HEK293T (cell line): ENCODE data around the gene HNRNPH1.

Experiments used
- CTCF ChIA-PET: fragments of 350-600 bp; formaldehyde crosslinking; extraction: SDS; loops from one replicate; lab custom pipeline; 2021; ENCODE audit warnings: antibody characterized with exemption, inconsistent platforms; lab: Yijun Ruan, JAX
- POLR2A ChIA-PET: fragments of 350-600 bp; formaldehyde crosslinking; extraction: SDS; loops from one replicate; lab custom pipeline; 2020; ENCODE audit warnings: antibody characterized with exemption, inconsistent platforms; lab: Yijun Ruan, JAX
- DNase-seq: peaks from one replicate; pipeline ENCODE4 v3.0.0; 2012; ENCODE audit warnings: mixed read lengths; ENCODE audit errors: extremely low spot score
- ARNT ChIP-seq: fragments of 450-650 bp; IDR thresholded peaks from 2 replicates; pipeline ENCODE4 v1.6.1; 2017; ENCODE audit warnings: mild to moderate bottlenecking
- BHLHE40 ChIP-seq: fragments of 450-650 bp; IDR thresholded peaks from 2 replicates; pipeline ENCODE4 v1.6.1; 2016; ENCODE audit warnings: mild to moderate bottlenecking, moderate library complexity, borderline replicate concordance
- CTBP1 ChIP-seq: fragments of 450-650 bp; IDR thresholded peaks from 2 replicates; pipeline ENCODE4 v1.6.1; 2016; ENCODE audit warnings: borderline replicate concordance
- ELF4 ChIP-seq: fragments of 450-650 bp; IDR thresholded peaks from 2 replicates; pipeline ENCODE4 v1.6.1; 2017; ENCODE audit warnings: antibody characterized with exemption
- FOXA1 ChIP-seq: fragments of 450-650 bp; IDR thresholded peaks from 2 replicates; pipeline ENCODE4 v1.6.1; 2016; ENCODE audit warnings: mild to moderate bottlenecking
- FOXK2 ChIP-seq: fragments of 450-650 bp; IDR thresholded peaks from 2 replicates; pipeline ENCODE4 v1.6.1; 2016; ENCODE audit warnings: mild to moderate bottlenecking
- FOXM1 ChIP-seq: fragments of 450-650 bp; IDR thresholded peaks from 2 replicates; pipeline ENCODE4 v1.6.1; 2017; ENCODE audit warnings: mild to moderate bottlenecking, borderline replicate concordance
- HDGF ChIP-seq: fragments of 450-650 bp; IDR thresholded peaks from 2 replicates; pipeline ENCODE4 v1.6.1; 2017; ENCODE audit warnings: antibody characterized with exemption, borderline replicate concordance
- L3MBTL2 ChIP-seq: fragments of 450-650 bp; conservative IDR thresholded peaks from 2 replicates; pipeline ENCODE4 v1.6.1; 2016; ENCODE audit warnings: mild to moderate bottlenecking
- LEF1 ChIP-seq: fragments of 450-650 bp; IDR thresholded peaks from 2 replicates; pipeline ENCODE4 v1.6.1; 2017; ENCODE audit warnings: mild to moderate bottlenecking, borderline replicate concordance
- NFRKB ChIP-seq: fragments of 450-650 bp; IDR thresholded peaks from 2 replicates; pipeline ENCODE4 v1.6.1; 2016; ENCODE audit warnings: mild to moderate bottlenecking, moderate library complexity
- SP1 ChIP-seq: fragments of 450-650 bp; IDR thresholded peaks from 2 replicates; pipeline ENCODE4 v1.6.1; 2017
- SUZ12 ChIP-seq: fragments of 450-650 bp; IDR thresholded peaks from 2 replicates; pipeline ENCODE4 v1.6.1; 2016; ENCODE audit warnings: mild to moderate bottlenecking
- TARDBP ChIP-seq: fragments of 450-650 bp; IDR thresholded peaks from 2 replicates; pipeline ENCODE4 v1.6.1; 2016
- ZNF384 ChIP-seq: fragments of 450-650 bp; IDR thresholded peaks from 2 replicates; pipeline ENCODE4 v1.6.1; 2016
- TF ChIP-seq, protein P1 (sequence below): fragments of 450-650 bp; IDR thresholded peaks from 2 replicates; pipeline ENCODE4 v1.6.1; 2016

Gene HNRNPH1

DNA sequence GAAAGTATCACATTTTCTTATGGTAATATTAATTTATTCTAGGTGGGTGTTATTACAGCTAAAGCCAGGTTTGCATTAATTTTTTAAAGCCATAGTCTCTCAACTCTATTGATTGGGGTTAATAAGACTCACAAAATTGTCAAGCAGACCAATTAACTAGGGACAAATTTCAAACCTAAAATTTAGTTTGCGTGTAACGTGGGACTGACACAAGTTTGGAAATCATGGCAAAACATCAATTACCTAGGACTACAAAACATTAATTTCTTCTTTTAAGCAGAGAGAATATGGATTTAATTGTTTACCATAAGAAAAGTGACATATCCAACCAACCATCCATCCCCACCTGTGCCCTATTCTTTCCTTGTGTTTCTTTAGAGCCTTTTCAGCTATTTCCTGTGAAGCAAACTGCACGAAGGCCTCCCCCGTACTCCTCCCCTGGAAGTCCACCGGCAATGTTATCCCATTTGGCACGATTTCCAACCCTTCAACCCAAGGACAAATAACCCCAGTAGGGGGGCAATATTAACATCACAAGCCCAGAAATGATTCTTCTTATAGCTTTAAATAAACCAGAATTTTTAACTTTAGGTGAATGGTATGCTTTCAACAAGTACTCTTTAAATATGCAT is 4.4 kb downstream of the HNRNPH1 start:
- TF ChIP-seq CTBP1 (no peak), ZNF384 (no peak), FOXK2 (no peak), NFRKB (no peak), TARDBP (no peak), ELF4 (no peak), ARNT (no peak), FOXM1 (no peak), BHLHE40 (no peak), HDGF (no peak), SUZ12 (no peak), LEF1 (no peak), SP1 (no peak), L3MBTL2 (no peak)
- TF ChIP-seq, protein P1, sequence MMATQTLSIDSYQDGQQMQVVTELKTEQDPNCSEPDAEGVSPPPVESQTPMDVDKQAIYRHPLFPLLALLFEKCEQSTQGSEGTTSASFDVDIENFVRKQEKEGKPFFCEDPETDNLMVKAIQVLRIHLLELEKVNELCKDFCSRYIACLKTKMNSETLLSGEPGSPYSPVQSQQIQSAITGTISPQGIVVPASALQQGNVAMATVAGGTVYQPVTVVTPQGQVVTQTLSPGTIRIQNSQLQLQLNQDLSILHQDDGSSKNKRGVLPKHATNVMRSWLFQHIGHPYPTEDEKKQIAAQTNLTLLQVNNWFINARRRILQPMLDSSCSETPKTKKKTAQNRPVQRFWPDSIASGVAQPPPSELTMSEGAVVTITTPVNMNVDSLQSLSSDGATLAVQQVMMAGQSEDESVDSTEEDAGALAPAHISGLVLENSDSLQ: no peak
- ChIA-PET POLR2A (interaction anchor here (1.2 to 2.7 kb wide), 3 partner anchors 8 to 49 kb away, joined by 3 to 10 read pairs (median 7); no protein-coding TSS in a partner anchor), CTCF (interaction anchor here (0.6 kb wide), 1 partner anchor 182 kb away, joined by 4 read pairs; no protein-coding TSS in a partner anchor)
- DNase-seq: no peak

DNA sequence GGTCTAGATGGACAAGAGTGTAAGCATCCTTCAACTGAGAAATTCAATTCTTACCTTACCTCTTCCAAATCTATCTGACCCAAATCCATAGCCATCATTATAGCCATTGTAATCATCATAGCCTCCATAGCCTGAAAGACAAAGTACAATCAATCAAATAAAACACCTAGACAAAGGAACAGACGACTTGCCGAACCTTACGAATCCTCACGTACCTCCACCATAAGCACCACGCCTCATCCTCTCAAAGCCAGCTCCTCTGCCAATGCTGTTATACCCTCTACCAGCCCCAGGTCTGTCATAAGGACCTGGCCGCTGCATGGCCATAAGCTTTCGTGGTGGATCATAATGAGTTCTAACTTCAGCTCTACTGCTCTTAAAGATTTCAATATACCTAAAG is 5.5 kb downstream of the HNRNPH1 start:
- no peak for TF ChIP-seq SP1
- no peak for TF ChIP-seq FOXM1
- TF ChIP-seq, protein P1: no peak
- no peak for TF ChIP-seq NFRKB
- TF ChIP-seq ZNF384: no peak
- TF ChIP-seq TARDBP: no peak
- TF ChIP-seq FOXK2: no peak
- TF ChIP-seq BHLHE40: no peak
- TF ChIP-seq LEF1: no peak
- no peak for TF ChIP-seq ELF4
- TF ChIP-seq HDGF: no peak
- no peak for TF ChIP-seq CTBP1
- no peak for TF ChIP-seq L3MBTL2
- no peak for TF ChIP-seq FOXA1
- TF ChIP-seq ARNT: no peak
- no peak for TF ChIP-seq SUZ12
- no peak for DNase-seq
- ChIA-PET CTCF (no interaction called here), POLR2A (interaction anchor here (2.7 kb wide), 1 partner anchor 10 kb away, joined by 7 read pairs; no protein-coding TSS in a partner anchor)

DNA sequence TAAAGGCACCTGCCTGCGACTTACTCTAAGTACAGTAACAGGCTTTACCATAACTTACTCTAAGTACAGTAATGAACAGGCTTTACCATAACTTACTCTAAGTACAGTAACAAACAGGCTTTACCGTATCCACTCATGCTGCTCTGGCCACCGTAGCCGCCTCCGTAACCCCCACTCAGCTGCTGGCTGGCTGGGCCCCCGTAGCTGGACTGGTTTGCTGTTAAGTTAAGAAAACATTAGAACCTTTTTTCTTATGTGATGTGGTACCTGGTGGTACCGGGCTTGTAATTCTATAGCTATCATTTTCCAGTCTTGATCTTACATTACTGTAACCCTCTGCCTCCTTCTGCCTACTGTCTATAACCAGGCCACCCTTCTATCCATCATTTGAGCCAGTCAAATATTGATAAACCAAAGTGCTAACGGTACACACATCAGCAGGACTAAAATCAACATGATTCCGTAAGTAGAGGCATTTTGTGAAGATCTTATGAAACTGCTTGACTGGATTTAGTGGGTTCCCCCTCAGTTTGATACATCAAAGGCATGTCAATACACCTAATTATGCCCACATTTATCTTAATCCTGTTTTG is 7.4 kb downstream of the HNRNPH1 start:
- DNase-seq: no peak
- ChIA-PET CTCF (interaction anchor here (1.3 kb wide), 1 partner anchor 52 kb away, joined by 4 read pairs; no protein-coding TSS in a partner anchor), POLR2A (interaction anchor here (1.7 kb wide), 1 partner anchor 8 kb away, joined by 11 read pairs; the partner anchor contains the start of gene HNRNPH1)
- TF ChIP-seq BHLHE40 (no peak), ZNF384 (no peak), FOXA1 (no peak), FOXM1 (no peak), LEF1 (no peak), ELF4 (no peak), HDGF (no peak), L3MBTL2 (no peak), ARNT (no peak), FOXK2 (no peak), SUZ12 (no peak), NFRKB (no peak), TARDBP (no peak), CTBP1 (no peak), SP1 (no peak)
- TF ChIP-seq, protein P1: no peak

DNA sequence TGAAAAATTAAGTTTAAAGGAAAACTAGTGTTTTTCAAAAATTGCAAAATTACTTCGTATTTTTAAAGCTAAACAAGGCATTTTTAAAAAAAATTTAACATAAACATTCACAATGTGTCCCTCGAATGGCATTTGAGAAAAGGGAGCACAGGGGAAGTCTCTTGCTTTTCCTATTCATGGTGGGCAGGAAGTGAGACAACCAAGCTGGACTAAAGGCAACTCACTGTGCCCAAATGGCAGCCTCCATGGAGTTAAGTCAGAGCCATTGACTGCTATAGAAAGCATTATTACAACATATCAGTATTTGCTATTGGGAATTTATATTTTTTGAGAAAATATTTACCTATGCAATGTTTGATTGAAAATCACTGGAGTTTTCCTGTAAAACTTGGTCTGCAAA is 8.3 kb downstream of the HNRNPH1 start:
- DNase-seq: no peak
- no peak for TF ChIP-seq L3MBTL2
- no peak for TF ChIP-seq FOXA1
- no peak for TF ChIP-seq TARDBP
- TF ChIP-seq ZNF384: no peak
- no peak for TF ChIP-seq FOXK2
- TF ChIP-seq BHLHE40: no peak
- TF ChIP-seq HDGF: no peak
- TF ChIP-seq SP1: no peak
- TF ChIP-seq, protein P1: no peak
- no peak for TF ChIP-seq SUZ12
- ChIA-PET POLR2A (interaction anchor here (1.7 kb wide), 1 partner anchor 8 kb away, joined by 11 read pairs; the partner anchor contains the start of gene HNRNPH1), CTCF (interaction anchor here (1.3 kb wide), 1 partner anchor 53 kb away, joined by 4 read pairs; no protein-coding TSS in a partner anchor)

DNA sequence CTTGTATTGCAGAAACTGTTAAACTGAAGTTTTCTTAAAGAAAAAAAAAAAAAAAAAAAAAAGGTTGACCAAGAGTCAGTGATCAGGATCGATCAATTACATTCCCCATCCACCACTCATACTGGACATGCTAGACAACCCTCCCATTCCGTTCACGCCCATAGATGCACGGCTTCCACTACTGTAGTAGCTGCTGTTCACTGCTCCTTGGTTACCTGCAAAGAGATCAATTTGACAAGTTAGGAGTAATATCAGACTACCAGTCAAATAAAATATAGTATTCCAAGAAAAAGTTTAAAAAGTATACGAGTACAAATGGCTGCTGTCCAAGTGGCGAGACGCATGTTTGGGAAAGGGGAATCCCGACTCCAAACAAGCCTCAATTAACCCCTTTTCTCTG is 8.7 kb downstream of the HNRNPH1 start:
- CTCF ChIA-PET: interaction anchor here (0.6 kb wide), 1 partner anchor 55 kb away, joined by 3 read pairs; no protein-coding TSS in a partner anchor
- no peak for TF ChIP-seq NFRKB
- no peak for TF ChIP-seq SUZ12
- TF ChIP-seq HDGF: no peak
- TF ChIP-seq LEF1: no peak
- no peak for TF ChIP-seq ELF4
- no peak for TF ChIP-seq FOXK2
- no peak for TF ChIP-seq ZNF384
- TF ChIP-seq, protein P1: no peak
- no peak for TF ChIP-seq L3MBTL2
- TF ChIP-seq FOXM1: no peak
- no peak for TF ChIP-seq ARNT
- no peak for TF ChIP-seq SP1
- DNase-seq: no peak
- POLR2A ChIA-PET: interaction anchor here (1.7 kb wide), 1 partner anchor 9 kb away, joined by 11 read pairs; the partner anchor contains the start of gene HNRNPH1
